WTC11 (cell line): ENCODE data around the gene MRPS6. TPM values are rescaled to one million over a fixed set of nuclear protein-coding genes. Genes with fewer than 3 reads are reported as not detected.

Experiments
- ATAC-seq: fragments of 200-7000 bp; cut with Tn5 transposase; 2 replicates; pipeline ENCODE4 v1.10.0; 2021; ENCODE audit warnings: mild to moderate bottlenecking, moderate library complexity
- CTCF ChIA-PET: fragments of 300-600 bp; sonication (Branson Sonifier 250); formaldehyde crosslinking; loops from one replicate; lab custom pipeline; 2021; ENCODE audit warnings: antibody characterized with exemption; lab: Charles Lee
- POLR2A ChIA-PET: fragments of 350-600 bp; sonication (Branson Sonifier 250); formaldehyde crosslinking; loops from one replicate; lab custom pipeline; 2021; ENCODE audit warnings: antibody characterized with exemption; lab: Charles Lee
- DNase-seq: peaks from one replicate; pipeline ENCODE4 v3.0.0; 2021; ENCODE audit warnings: low spot score
- H3K27ac Mint-ChIP-seq: 2 replicates; pipeline ENCODE4 v1.8.0; 2021; ENCODE audit warnings: mixed read lengths
- H3K27me3 Mint-ChIP-seq: 2 replicates; pipeline ENCODE4 v1.8.0; 2021; ENCODE audit warnings: low read depth, mild to moderate bottlenecking, moderate library complexity, mixed read lengths
- H3K36me3 Mint-ChIP-seq: 2 replicates; pipeline ENCODE4 v1.8.0; 2021; ENCODE audit warnings: mixed read lengths
- H3K4me1 Mint-ChIP-seq: 2 replicates; pipeline ENCODE4 v1.8.0; 2022; ENCODE audit warnings: mixed read lengths
- H3K4me3 Mint-ChIP-seq: 2 replicates; pipeline ENCODE4 v1.8.0; 2021; ENCODE audit warnings: mild to moderate bottlenecking, moderate library complexity, mixed read lengths
- H3K9me3 Mint-ChIP-seq: 2 replicates; pipeline ENCODE4 v1.8.0; 2021; ENCODE audit warnings: mixed read lengths
- CREM ChIP-seq: sonication (generic); formaldehyde crosslinking; IDR thresholded peaks from 2 replicates; pipeline ENCODE4 v1.8.1; 2022; ENCODE audit warnings: mild to moderate bottlenecking, missing genetic modification reagents, moderate library complexity
- FOXK1 ChIP-seq: sonication (generic); formaldehyde crosslinking; IDR thresholded peaks from 2 replicates; pipeline ENCODE4 v1.8.0; 2022; ENCODE audit warnings: mild to moderate bottlenecking, moderate library complexity, missing genetic modification reagents
- GTF2I ChIP-seq: fragments of 250-450 bp; sonication (Bioruptor Pico); conservative IDR thresholded peaks from 2 replicates; pipeline ENCODE4 v1.4.0; 2021; ENCODE audit warnings: mild to moderate bottlenecking
- HMGA2 ChIP-seq: fragments of 250-450 bp; sonication (Bioruptor Pico); IDR thresholded peaks from 2 replicates; pipeline ENCODE4 v1.4.0; 2021; ENCODE audit warnings: mild to moderate bottlenecking, moderate library complexity
- JAZF1 ChIP-seq: fragments of 250-450 bp; sonication (Bioruptor Pico); IDR thresholded peaks from 2 replicates; pipeline ENCODE4 v1.9.0; 2021; ENCODE audit warnings: moderate library complexity, mild to moderate bottlenecking, inconsistent platforms
- MAX ChIP-seq: sonication (generic); formaldehyde crosslinking; IDR thresholded peaks from 2 replicates; pipeline ENCODE4 v1.8.0; 2022; ENCODE audit warnings: mild to moderate bottlenecking, missing genetic modification reagents
- MXD4 ChIP-seq: fragments of 250-450 bp; sonication (Bioruptor Pico); IDR thresholded peaks from 2 replicates; pipeline ENCODE4 v1.8.0; 2021; ENCODE audit warnings: mild to moderate bottlenecking, moderate library complexity, borderline replicate concordance
- NFATC4 ChIP-seq: fragments of 250-450 bp; sonication (Bioruptor Pico); IDR thresholded peaks from 2 replicates; pipeline ENCODE4 v1.9.0; 2021; ENCODE audit warnings: mild to moderate bottlenecking
- NFYB ChIP-seq: sonication (generic); formaldehyde crosslinking; conservative IDR thresholded peaks from 2 replicates; pipeline ENCODE4 v1.8.0; 2022; ENCODE audit warnings: low read depth, missing genetic modification reagents
- NR2C2 ChIP-seq: sonication (generic); formaldehyde crosslinking; IDR thresholded peaks from 2 replicates; pipeline ENCODE4 v1.8.0; 2022; ENCODE audit warnings: mild to moderate bottlenecking, missing genetic modification reagents
- OVOL2 ChIP-seq: fragments of 250-450 bp; sonication (Bioruptor Pico); IDR thresholded peaks from 2 replicates; pipeline ENCODE4 v1.9.0; 2021; ENCODE audit warnings: mild to moderate bottlenecking, borderline replicate concordance
- RELA ChIP-seq: sonication (generic); formaldehyde crosslinking; IDR thresholded peaks from 2 replicates; pipeline ENCODE4 v1.8.1; 2022; ENCODE audit warnings: missing genetic modification reagents, mild to moderate bottlenecking, borderline replicate concordance
- RORB ChIP-seq: fragments of 250-450 bp; sonication (Bioruptor Pico); IDR thresholded peaks from 2 replicates; pipeline ENCODE4 v1.9.0; 2021; ENCODE audit warnings: mild to moderate bottlenecking
- SMAD3 ChIP-seq: sonication (generic); formaldehyde crosslinking; IDR thresholded peaks from 2 replicates; pipeline ENCODE4 v1.8.0; 2022; ENCODE audit warnings: missing genetic modification reagents, mild to moderate bottlenecking, borderline replicate concordance
- SOX15 ChIP-seq: fragments of 250-450 bp; sonication (Bioruptor Pico); IDR thresholded peaks from 2 replicates; pipeline ENCODE4 v1.9.0; 2021; ENCODE audit warnings: mild to moderate bottlenecking
- TEAD4 ChIP-seq: sonication (generic); formaldehyde crosslinking; IDR thresholded peaks from 2 replicates; pipeline ENCODE4 v1.8.0; 2022; ENCODE audit warnings: mild to moderate bottlenecking, missing genetic modification reagents
- USF1 ChIP-seq: sonication (generic); formaldehyde crosslinking; IDR thresholded peaks from 2 replicates; pipeline ENCODE4 v1.8.0; 2022; ENCODE audit warnings: mild to moderate bottlenecking, missing genetic modification reagents
- USF2 ChIP-seq: sonication (generic); formaldehyde crosslinking; IDR thresholded peaks from 2 replicates; pipeline ENCODE4 v1.8.1; 2023; ENCODE audit warnings: mild to moderate bottlenecking, missing genetic modification reagents, moderate library complexity
- ZNF263 ChIP-seq: sonication (generic); formaldehyde crosslinking; IDR thresholded peaks from 2 replicates; pipeline ENCODE4 v1.8.1; 2022; ENCODE audit warnings: low read depth, mild to moderate bottlenecking, moderate library complexity, missing genetic modification reagents
- ZNF425 ChIP-seq: fragments of 250-450 bp; sonication (Bioruptor Pico); conservative IDR thresholded peaks from 2 replicates; pipeline ENCODE4 v1.9.0; 2021; ENCODE audit warnings: mild to moderate bottlenecking
- ZNF512 ChIP-seq: sonication (generic); formaldehyde crosslinking; IDR thresholded peaks from 2 replicates; pipeline ENCODE4 v1.8.1; 2022; ENCODE audit warnings: missing genetic modification reagents, borderline replicate concordance
- total RNA-seq: library from RNA; stranded (reverse); gene quantifications from 3 replicates; pipeline ENCODE4 v1.2.3, GENCODE V29; 2021

The MRPS6 gene
- total RNA-seq, 1 experiment from 2014 or later: 133 TPM

- TF ChIP-seq ZNF425 (CRISPR knock-in tag) (no peak), CREM (CRISPR knock-in tag) (no peak), ZNF263 (CRISPR knock-in tag) (no peak)
These were observed 45.5 kb upstream of the MRPS6 start (continued) for GRCh38 chr21:34027721-34028461.

- H3K27ac Mint-ChIP-seq: peak overlapping the region; percentile 98
- no peaks in the 10 kb centered on the region for H3K9me3 Mint-ChIP-seq
- peak overlapping the region; percentile 54 for H3K4me3 Mint-ChIP-seq
- H3K36me3 Mint-ChIP-seq: no peaks in the 10 kb centered on the region
- H3K4me1 Mint-ChIP-seq: peaks cover 12% of the 10 kb centered on the region
- CTCF ChIA-PET: interaction anchor here (1.0 to 2.3 kb wide), 5 partner anchors 10 to 318 kb away, joined by 3 to 7 read pairs (median 3); no protein-coding TSS in a partner anchor
- no peak for TF ChIP-seq NFATC4 (CRISPR knock-in tag)
- TF ChIP-seq OVOL2 (CRISPR knock-in tag): no peak
- peak; percentile 83 for TF ChIP-seq NFYB
- TF ChIP-seq MXD4 (CRISPR knock-in tag): no peak
- peak; percentile 69 for TF ChIP-seq MAX (CRISPR knock-in tag)
- TF ChIP-seq ZNF512 (CRISPR knock-in tag): no peak
- TF ChIP-seq USF1 (CRISPR knock-in tag): peak; percentile 99
- TF ChIP-seq SOX15 (CRISPR knock-in tag): no peak
- no peak for TF ChIP-seq RELA
- TF ChIP-seq SMAD3: no peak
- no peak for TF ChIP-seq FOXK1
- TF ChIP-seq USF2 (CRISPR knock-in tag): peak; percentile 97
- no peak for TF ChIP-seq HMGA2
- no peak for TF ChIP-seq JAZF1 (CRISPR knock-in tag)
- TF ChIP-seq NR2C2 (CRISPR knock-in tag): no peak
- TF ChIP-seq TEAD4 (CRISPR knock-in tag): no peak
- no peak for TF ChIP-seq RORB (CRISPR knock-in tag)
- no peak for TF ChIP-seq GTF2I (CRISPR knock-in tag)
- TF ChIP-seq, all 79 proteins: peak for 4
- DNase-seq: peak; percentile 62
- H3K27me3 Mint-ChIP-seq: no peaks in the 10 kb centered on the region
- POLR2A ChIA-PET: interaction anchor here (1.1 kb wide), 1 partner anchor 43 kb away, joined by 3 read pairs; the partner anchor contains the start of genes MRPS6 and SLC5A3
- peak; percentile 100 for ATAC-seq
These were observed 43.4 kb upstream of the MRPS6 start for GRCh38 chr21:34029743-34030528.
